SH-SY5Y (cell line): ENCODE data around the gene PPM1H.

Experiments used
- GATA2 ChIP-seq: IDR thresholded peaks from 2 replicates; pipeline ENCODE4 v1.6.1; 2011; ENCODE audit warnings: mild to moderate bottlenecking, low read depth, low read length
- GATA3 ChIP-seq: IDR thresholded peaks from 2 replicates; pipeline ENCODE4 v1.6.1; 2011; ENCODE audit warnings: low read depth, mild to moderate bottlenecking, low read length, moderate library complexity

DNA sequence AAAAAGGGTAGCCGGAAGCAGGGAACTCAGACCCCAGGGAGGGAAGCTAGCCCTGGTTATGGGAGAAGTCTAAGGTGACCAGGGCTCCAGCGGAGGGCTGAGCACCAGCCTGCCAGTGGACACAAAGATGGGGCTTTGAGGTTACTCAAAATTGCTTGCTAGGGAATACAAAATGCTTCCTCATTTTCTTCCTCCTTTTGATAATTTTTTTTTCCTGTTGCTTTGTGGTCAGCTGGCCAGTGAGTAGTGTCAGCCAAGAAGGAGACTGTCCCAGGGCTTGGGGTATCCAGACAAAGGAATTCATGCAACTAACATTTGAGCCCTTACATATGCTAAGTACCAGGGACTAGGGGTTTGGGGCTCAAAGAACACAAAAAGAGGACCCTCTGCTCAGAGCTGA lies 206.2 kb downstream of the PPM1H start:
- no peak for TF ChIP-seq GATA3
- no peak for TF ChIP-seq GATA2
